Renal cortex interstitium (tissue), 11 donors: ENCODE results near the gene TREML2. TPM values are rescaled to one million over a fixed set of nuclear protein-coding genes. Genes with fewer than 3 reads are reported as not detected.
A peak's percentile ranks its signal among the peaks of the same experiment; 100 is the strongest.

Experiments
- DNase-seq, 11 donors: peaks; one replicate each; pipeline ENCODE4 v3.0.0-alpha.2; 2013; ENCODE audit warnings: low read depth in 9 of 11, low spot score in 4 of 11; ENCODE audit errors: extremely low read depth in 1 of 11
- polyA plus RNA-seq, 3 donors: library from polyadenylated mRNA; unstranded; fragments of 120-200 nt; gene quantifications; one replicate each; pipeline ENCODE4 v1.2.1, GENCODE V29; 2013; ENCODE audit not compliant: insufficient read length in 3 of 3

The TREML2 gene
- polyA plus RNA-seq, 3 donors: 0.06 to 0.18 (median 0.16) TPM

DNA sequence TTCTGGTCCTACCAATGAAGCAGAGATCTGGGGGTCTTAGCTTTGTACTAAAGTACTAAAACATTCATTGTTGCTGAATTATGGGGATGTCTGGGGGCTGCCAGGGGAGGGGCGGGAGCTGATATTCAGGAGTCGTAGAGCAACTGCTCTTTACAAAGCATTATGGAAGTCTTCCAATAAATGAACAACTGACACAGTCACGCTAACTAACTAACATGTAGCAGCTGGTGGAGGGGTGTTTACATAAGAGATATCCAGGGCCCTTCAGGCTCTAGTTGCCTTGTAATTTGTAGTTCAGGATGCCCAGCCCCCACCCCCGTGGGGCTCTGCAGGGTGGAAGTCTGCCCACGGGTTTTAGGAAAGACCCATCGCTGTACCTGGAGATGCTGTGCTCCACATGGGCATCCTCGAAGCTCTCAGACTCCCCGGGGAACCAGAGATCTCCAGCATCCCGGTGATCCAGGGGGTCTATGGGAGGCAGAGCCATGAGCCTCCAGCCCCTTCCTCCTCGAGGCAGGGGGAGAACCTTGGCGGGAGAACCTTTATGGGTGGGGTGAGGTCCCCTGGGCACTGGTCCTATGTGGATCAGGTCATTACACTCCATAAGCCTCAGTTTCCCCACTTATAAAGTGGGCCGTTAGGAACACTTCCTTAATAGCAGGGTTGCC, 41.4 kb downstream of the TREML2 start:
- peak in 10 of 11 donors; percentile 16 to 71 (median 51) for DNase-seq

- DNase-seq: no peak
Measured at GRCh38 chr6:41157323-41157722, 43.6 kb downstream of the TREML2 start.

- no peak for DNase-seq
Measured at GRCh38 chr6:41156771-41157170, 44.2 kb downstream of the TREML2 start.

- DNase-seq: no peak
Measured at GRCh38 chr6:41156001-41156400, 44.9 kb downstream of the TREML2 start.

DNA sequence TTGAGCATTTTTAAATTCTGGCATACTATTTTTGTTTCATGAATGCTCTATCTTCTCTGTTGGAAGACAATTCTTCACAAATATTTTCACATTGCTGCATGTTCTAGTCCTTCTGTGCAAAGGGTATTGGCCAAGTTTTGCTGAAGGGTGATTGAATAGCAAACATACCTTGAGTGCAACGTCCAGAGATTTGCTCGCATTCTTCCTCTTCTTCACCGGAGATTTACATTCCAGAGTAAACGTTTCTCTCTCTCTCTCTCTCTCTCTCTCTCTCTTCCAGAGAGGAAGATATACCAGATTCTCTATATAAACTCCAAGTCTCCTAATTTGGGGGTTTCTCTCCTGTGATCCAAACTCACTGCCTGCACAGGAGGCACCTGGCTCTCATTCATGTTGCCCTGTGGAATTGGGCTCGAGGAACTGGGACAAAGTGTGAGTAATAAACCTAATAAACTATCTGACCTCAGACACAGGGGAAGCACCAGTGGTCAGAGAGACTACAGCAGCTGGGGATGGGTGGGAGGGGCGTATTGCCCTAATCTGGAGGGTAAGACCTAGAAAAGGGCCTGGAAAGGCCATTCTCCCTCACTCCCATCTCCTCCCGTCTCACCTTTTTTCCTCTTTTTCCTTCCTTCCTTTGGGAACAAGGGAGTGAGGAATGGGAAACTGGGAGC, 45.7 kb downstream of the TREML2 start:
- no peak for DNase-seq

GRCh38 chr6:41153992-41154625, 46.8 kb downstream of the TREML2 start, which contains the start of gene TREML1:
Gene TREML1 (minus strand): TSS chr6:41154347. CDS start chr6:41154288, 59 bp downstream.
- no peak for DNase-seq

GRCh38 chr6:41153451-41153850, 47.5 kb downstream of the TREML2 start:
- DNase-seq: no peak

GRCh38 chr6:41150671-41151070, 50.3 kb downstream of the TREML2 start:
- DNase-seq: no peak

GRCh38 chr6:41147917-41148316, 53.0 kb downstream of the TREML2 start:
- no peak for DNase-seq

Other genes with a start within 250 kb of the TREML2 start
- gene UNC5CL, start 161.9 kb downstream of the TREML2 start, polyA plus RNA-seq: 10 to 100 TPM in 1 of 3 donors, 1 to 10 TPM in 2; 4.9 to 16.2 (median 6.9) TPM
- 1 to 10 TPM in 1 of 3 donors, under 1 TPM in 2; 0.82 to 1.1 (median 0.86) TPM for gene TSPO2, start 158.7 kb downstream of the TREML2 start, polyA plus RNA-seq
- gene APOBEC2, start 147.9 kb downstream of the TREML2 start, polyA plus RNA-seq: under 1 TPM; 0.22 to 0.82 (median 0.26) TPM
- gene OARD1, start 128.8 kb downstream of the TREML2 start, polyA plus RNA-seq: 10 to 100 TPM; 56.4 to 66.3 (median 59.2) TPM
- gene NFYA, start 128.2 kb downstream of the TREML2 start, polyA plus RNA-seq: 10 to 100 TPM; 47.1 to 54.6 (median 53.3) TPM
- 1 to 10 TPM in 2 of 3 donors, under 1 TPM in 1; 0.45 to 1.2 (median 1.2) TPM for gene TREML1, start 46.8 kb downstream of the TREML2 start, polyA plus RNA-seq
- gene TREM2, start 38.0 kb downstream of the TREML2 start, polyA plus RNA-seq: under 1 TPM; 0.15 to 0.67 (median 0.65) TPM
- not detected for gene TREML4, start 27.2 kb upstream of the TREML2 start, polyA plus RNA-seq
- under 1 TPM; 0.07 to 0.42 (median 0.38) TPM for gene TREM1, start 85.5 kb upstream of the TREML2 start, polyA plus RNA-seq
- gene NCR2, start 134.5 kb upstream of the TREML2 start, polyA plus RNA-seq: not detected